Kidney epithelial cell (primary cell): ENCODE results near the gene TMEM44. TPM values are rescaled to one million over a fixed set of nuclear protein-coding genes. Genes with fewer than 3 reads are reported as not detected.

Experiments
- DNase-seq: peaks from one replicate; pipeline ENCODE4 v3.0.0-alpha.2; 2010; ENCODE audit warnings: low read depth
- H3K27me3 ChIP-seq: 2 replicates; pipeline ENCODE4 v1.6.0; 2011; ENCODE audit warnings: low read length; ENCODE audit not compliant: control insufficient read depth, insufficient read depth
- H3K36me3 ChIP-seq: 2 replicates; pipeline ENCODE4 v1.5.1; 2011; ENCODE audit warnings: low read length; ENCODE audit not compliant: control insufficient read depth, insufficient read depth
- H3K4me3 ChIP-seq: 2 replicates; pipeline ENCODE4 v1.5.1; 2011; ENCODE audit warnings: low read depth, mild to moderate bottlenecking, control low read depth, low read length
- CTCF ChIP-seq: IDR thresholded peaks from 2 replicates; pipeline ENCODE4 v1.5.1; 2011; ENCODE audit warnings: mild to moderate bottlenecking, moderate library complexity, low read length, control low read depth, inconsistent platforms; ENCODE audit not compliant: insufficient read depth, poor library complexity, severe bottlenecking
- total RNA-seq: library from RNA; depleted of rRNA; stranded (reverse); fragments of >200 nt; gene quantifications from 2 replicates; pipeline ENCODE4 v1.2.3, GENCODE V29; 2015

Gene TMEM44
- total RNA-seq, 1 donor from 2014 or later = 16.2 TPM

GRCh38 chr3:194537732-194538247, 95.4 kb downstream of the TMEM44 start:
- H3K4me3 ChIP-seq = no peak overlapping the region
- no peaks in the 10 kb centered on the region for H3K27me3 ChIP-seq
- peak; percentile 81 for DNase-seq
- TF ChIP-seq CTCF = no peak
- no peaks in the 10 kb centered on the region for H3K36me3 ChIP-seq

Other genes with a start within 250 kb of the TMEM44 start
- 0.07 and 0.42 TPM in 2 replicates for gene GP5, start 234.2 kb downstream of the TMEM44 start, total RNA-seq
- gene ATP13A3, start 146.4 kb downstream of the TMEM44 start, total RNA-seq = 273 and 324 TPM in 2 replicates
- gene LSG1, start 38.8 kb upstream of the TMEM44 start, total RNA-seq = 26.1 and 27.2 TPM in 2 replicates
- gene FAM43A, start 52.5 kb upstream of the TMEM44 start, total RNA-seq = 1.7 and 2.7 TPM in 2 replicates